ENCODE measurements around the gene THOC2.
"Not testable (repeated sequence)": the region's sequence is repeated elsewhere in the genome, so short reads cannot be mapped to it uniquely, and the experiment has no call there.

Gene THOC2

GRCh38 chrX:123691776-123692175, 41.1 kb downstream of the THOC2 start:
- no peak for TF ChIP-seq CTCF (IDR thresholded peaks at IDR 0.05; ENCODE audit: low read depth, low read length)
- DNase-seq: no peak
- Histone ChIP-seq H3K9me3 (no peaks in the 10 kb centered on the region), H3K27me3 (no peaks in the 10 kb centered on the region), H3K36me3 (no peaks in the 10 kb centered on the region), H3K4me3 (ENCODE audit: low read depth, low read length) (no peak overlapping the region), H3K4me1 (no peaks in the 10 kb centered on the region)

GRCh38 chrX:123688524-123688923, 44.3 kb downstream of the THOC2 start:
- H3K36me3 ChIP-seq: peaks cover 2% of the 10 kb centered on the region; the same call in 1 of the 2 replicates
- DNase-seq: no peak

GRCh38 chrX:123685232-123685631, 47.6 kb downstream of the THOC2 start:
- Histone ChIP-seq H3K27me3 (no peaks in the 10 kb centered on the region), H3K4me3 (ENCODE audit: low read depth, low read length) (no peak overlapping the region), H3K4me1 (no peaks in the 10 kb centered on the region), H3K9me3 (no peaks in the 10 kb centered on the region), H3K36me3 (peaks cover 2% of the 10 kb centered on the region; the same call in 1 of the 2 replicates)
- TF ChIP-seq CTCF (IDR thresholded peaks at IDR 0.05; ENCODE audit: low read depth, low read length): no peak
- DNase-seq: no peak

More at GRCh38 chrX:123688524-123688923, 44.3 kb downstream of the THOC2 start:
- H3K4me1 ChIP-seq: no peaks in the 10 kb centered on the region
- no peak overlapping the region for H3K4me3 ChIP-seq (ENCODE audit: low read depth, low read length)
- H3K9me3 ChIP-seq: no peaks in the 10 kb centered on the region
- no peak for TF ChIP-seq CTCF (IDR thresholded peaks at IDR 0.05; ENCODE audit: low read depth, low read length)
- H3K27me3 ChIP-seq: no peaks in the 10 kb centered on the region

- no peak for TF ChIP-seq CTCF (IDR thresholded peaks at IDR 0.05; ENCODE audit: low read depth, low read length)
- Histone ChIP-seq H3K4me3 (ENCODE audit: low read depth, low read length) (no peak overlapping the region), H3K27me3 (no peaks in the 10 kb centered on the region)
Measured at GRCh38 chrX:123682186-123682585, 50.7 kb downstream of the THOC2 start.

GRCh38 chrX:123679733-123680460, 53.0 kb downstream of the THOC2 start:
- not testable (repeated sequence) for H3K9me3 ChIP-seq, H3K36me3 ChIP-seq, H3K27me3 ChIP-seq

More at GRCh38 chrX:123682186-123682585, 50.7 kb downstream of the THOC2 start:
- no peaks in the 10 kb centered on the region for H3K4me1 ChIP-seq
- H3K36me3 ChIP-seq: peaks cover 2% of the 10 kb centered on the region; the same call in 1 of the 2 replicates
- H3K9me3 ChIP-seq: no peaks in the 10 kb centered on the region
- no peak for DNase-seq

GRCh38 chrX:123675154-123675553, 57.7 kb downstream of the THOC2 start:
- H3K36me3 ChIP-seq: no peaks in the 10 kb centered on the region; the same call in 1 of the 2 replicates
- H3K27me3 ChIP-seq: no peaks in the 10 kb centered on the region
- TF ChIP-seq CTCF (IDR thresholded peaks at IDR 0.05; ENCODE audit: low read depth, low read length): no peak
- H3K9me3 ChIP-seq: no peaks in the 10 kb centered on the region
- no peak overlapping the region for H3K4me3 ChIP-seq (ENCODE audit: low read depth, low read length)
- no peak for DNase-seq
- H3K4me1 ChIP-seq: no peaks in the 10 kb centered on the region

More at GRCh38 chrX:123679733-123680460, 53.0 kb downstream of the THOC2 start:
- DNase-seq; H3K4me3 ChIP-seq (ENCODE audit: low read depth, low read length); H3K4me1 ChIP-seq: not testable (repeated sequence)
